Pancreas (tissue), 10 donors: ENCODE measurements around the gene MUC2. TPM values are rescaled to one million over a fixed set of nuclear protein-coding genes. Genes with fewer than 3 reads are reported as not detected.
A peak's percentile ranks its signal among the peaks of the same experiment; 100 is the strongest.

Source experiments
- ATAC-seq, 4 donors: fragments of 200-7000 bp; cut with Tn5 transposase; one replicate each; pipeline versions ENCODE4 v1.8.0 to v1.9.1; 2020; ENCODE audit warnings: mild to moderate bottlenecking in 4 of 4, moderate library complexity in 4 of 4
- DNase-seq, 6 donors: peaks; one replicate each; pipeline ENCODE4 v3.0.0-alpha.2; 2020
- FAIRE-seq: peaks from 2 replicates; lab custom pipeline; 2012; peaks lifted over from hg19 to GRCh38; lab: Jason Lieb, UNC
- H3K27ac ChIP-seq, 4 donors: fragments of 200-600 bp; sonication (generic); 1 replicate in 3 of 4; 2 replicates in 1 of 4; pipeline versions ENCODE4 v1.5.0 to v1.8.0; 2020
- H3K27me3 ChIP-seq, 4 donors: fragments of 200-600 bp; one replicate each; pipeline ENCODE4 v1.8.0; 2021
- H3K36me3 ChIP-seq, 3 donors: fragments of 200-600 bp; sonication (generic) in 1 of 3; one replicate each; pipeline versions ENCODE4 v1.5.0 to v1.8.0; 2020 to 2021
- H3K4me1 ChIP-seq, 3 donors: fragments of 200-600 bp; one replicate each; pipeline ENCODE4 v1.8.0; 2021
- H3K4me3 ChIP-seq, 4 donors: fragments of 200-600 bp; sonication (generic) in 2 of 4; one replicate each; pipeline versions ENCODE4 v1.5.0 to v1.8.0; 2020 to 2021
- H3K9me3 ChIP-seq, 4 donors: fragments of 200-600 bp; one replicate each; pipeline ENCODE4 v1.8.0; 2021
- WGBS, 2 donors: extraction: QIAGEN DNeasy Blood & Tissue Kit; methylation state at CpG; one replicate each; pipeline ENCODE4 v1.1.7; 2013; 5-methylcytosine and 5-hydroxymethylcytosine counted together
- intact Hi-C, 3 donors: fragments of 100-400 bp; cut with DNase I; formaldehyde crosslinking; loops; one replicate each; pipeline versions ENCODE4 v1.11.1 to v1.14.2; 2022
- polyA plus RNA-seq, 2 donors: library from polyadenylated mRNA; stranded (reverse); fragments of 200-250 nt; gene quantifications; one replicate each; pipeline ENCODE4 v1.2.3, GENCODE V29; 2013
- total RNA-seq, 6 donors: library from RNA; stranded (reverse); fragmentation: NEBNext Ultra II Directional in 4 of 6; extraction: Animal tissue kit (Norgen Biotek cat#: 25700) in 4 of 6; gene quantifications; one replicate each; pipeline versions ENCODE4 v1.2.1 to v1.2.4, GENCODE V29; 2021 to 2023
- TF ChIP-seq, protein P1 (sequence below), 4 donors: fragments of 200-600 bp; sonication (generic) in 3 of 4; IDR thresholded peaks; one replicate each; pipeline versions ENCODE4 v1.5.0 to v1.8.0; 2021; ENCODE audit warnings: antibody characterized with exemption in 4 of 4
- donor health status: healthy with polysubstance abuse.
- donor health status: DM: no; HTN: no; CAD: no; lungs with moderate emphysema.
- donor health status: DM: no; HTN: no; CAD: no.
- donor health status: control.
- donor health status: control.
- donor health status: Bipolar disorder and iron deficiency.
- donor health status: DM: yes; HTN: yes; CAD: no.
- donor health status: DM: no; HTN: no; CAD: no.
- donor health status: DM: no; HTN: no; CAD: no.
- donor health status: DM: yes; HTN: yes; CAD: no.

MUC2 gene
- total and polyA plus RNA-seq, 8 donors = 0.03 to 0.57 (median 0.04) TPM; not detected in 4

DNA sequence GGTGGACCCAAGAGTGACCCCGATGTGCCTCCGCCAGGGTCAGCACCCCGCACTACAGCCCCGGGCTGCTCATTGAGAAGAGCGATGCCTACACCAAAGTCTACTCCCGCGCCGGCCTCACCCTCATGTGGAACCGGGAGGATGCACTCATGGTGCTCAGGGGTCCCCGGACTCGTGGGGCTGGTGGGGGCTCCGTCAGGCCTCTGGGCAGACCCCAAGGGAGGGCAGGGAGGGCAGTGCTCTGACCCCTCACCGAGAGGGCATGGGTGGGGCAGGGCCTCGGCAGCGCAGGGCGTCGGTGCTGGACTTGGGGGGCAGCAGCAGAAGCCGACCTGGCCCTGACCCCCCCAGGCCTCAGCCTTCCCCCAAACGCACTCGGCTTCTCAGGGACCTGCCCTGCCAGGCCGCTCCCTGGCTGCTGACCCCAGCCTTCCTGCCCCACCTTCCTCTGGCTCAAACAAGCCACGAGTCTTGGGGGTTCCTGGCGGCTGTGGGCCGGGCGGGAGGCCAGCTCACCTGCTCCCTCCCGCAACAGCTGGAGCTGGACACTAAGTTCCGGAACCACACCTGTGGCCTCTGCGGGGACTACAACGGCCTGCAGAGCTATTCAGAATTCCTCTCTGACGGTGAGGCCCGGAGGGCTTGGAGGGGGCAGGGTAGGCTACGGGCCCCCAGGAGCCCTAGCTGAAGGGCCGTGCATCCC lies 2.9 kb downstream of the MUC2 start:
- no peak for FAIRE-seq

DNA sequence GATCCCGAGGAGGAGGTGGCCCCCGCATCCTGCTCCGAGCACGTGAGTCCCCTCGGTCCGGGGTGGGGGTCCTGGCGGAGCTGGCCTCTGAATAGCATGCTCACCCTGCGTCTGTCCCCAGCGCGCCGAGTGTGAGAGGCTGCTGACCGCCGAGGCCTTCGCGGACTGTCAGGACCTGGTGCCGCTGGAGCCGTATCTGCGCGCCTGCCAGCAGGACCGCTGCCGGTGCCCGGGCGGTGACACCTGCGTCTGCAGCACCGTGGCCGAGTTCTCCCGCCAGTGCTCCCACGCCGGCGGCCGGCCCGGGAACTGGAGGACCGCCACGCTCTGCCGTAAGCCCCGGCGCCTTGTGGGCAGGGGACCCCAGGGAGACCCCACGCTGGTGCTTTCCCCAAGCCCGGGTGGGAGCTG lies 3.5 kb downstream of the MUC2 start:
- no peak for FAIRE-seq
- Histone ChIP-seq H3K9me3 (no peaks in the 10 kb centered on the region), H3K27me3 (no peaks in the 10 kb centered on the region), H3K4me3 (no peak overlapping the region), H3K4me1 (peaks cover 0 to 7% (median 0%) of the 10 kb centered on the region in 3 donors), H3K36me3 (no peaks in the 10 kb centered on the region), H3K27ac (no peak overlapping the region)
- TF ChIP-seq, protein P1, sequence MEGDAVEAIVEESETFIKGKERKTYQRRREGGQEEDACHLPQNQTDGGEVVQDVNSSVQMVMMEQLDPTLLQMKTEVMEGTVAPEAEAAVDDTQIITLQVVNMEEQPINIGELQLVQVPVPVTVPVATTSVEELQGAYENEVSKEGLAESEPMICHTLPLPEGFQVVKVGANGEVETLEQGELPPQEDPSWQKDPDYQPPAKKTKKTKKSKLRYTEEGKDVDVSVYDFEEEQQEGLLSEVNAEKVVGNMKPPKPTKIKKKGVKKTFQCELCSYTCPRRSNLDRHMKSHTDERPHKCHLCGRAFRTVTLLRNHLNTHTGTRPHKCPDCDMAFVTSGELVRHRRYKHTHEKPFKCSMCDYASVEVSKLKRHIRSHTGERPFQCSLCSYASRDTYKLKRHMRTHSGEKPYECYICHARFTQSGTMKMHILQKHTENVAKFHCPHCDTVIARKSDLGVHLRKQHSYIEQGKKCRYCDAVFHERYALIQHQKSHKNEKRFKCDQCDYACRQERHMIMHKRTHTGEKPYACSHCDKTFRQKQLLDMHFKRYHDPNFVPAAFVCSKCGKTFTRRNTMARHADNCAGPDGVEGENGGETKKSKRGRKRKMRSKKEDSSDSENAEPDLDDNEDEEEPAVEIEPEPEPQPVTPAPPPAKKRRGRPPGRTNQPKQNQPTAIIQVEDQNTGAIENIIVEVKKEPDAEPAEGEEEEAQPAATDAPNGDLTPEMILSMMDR (IDR thresholded peaks at IDR 0.05) = no peak
- intact Hi-C loops = no loop called here
- DNase-seq = peak in 4 of 6 donors; percentile 12 to 74 (median 40)
- ATAC-seq = no peak
- 78 to 82% methylated on average over 36 to 39 of the region's 39 CpGs for WGBS, 2 donors

More for the DNA sequence above, 2.9 kb downstream of the MUC2 start:
- 58 to 68% methylated on average over 27 to 33 of the region's 33 CpGs for WGBS, 2 donors
- H3K27ac ChIP-seq = no peak overlapping the region
- no peaks in the 10 kb centered on the region for H3K36me3 ChIP-seq
- no peak for ATAC-seq
- H3K27me3 ChIP-seq = no peaks in the 10 kb centered on the region
- peaks cover 0 to 10% (median 0%) of the 10 kb centered on the region in 3 donors for H3K4me1 ChIP-seq
- peak in 2 of 6 donors; percentile 26 to 74 for DNase-seq
- TF ChIP-seq, protein P1 (IDR thresholded peaks at IDR 0.05) = no peak
- intact Hi-C loops = no loop called here
- no peaks in the 10 kb centered on the region for H3K9me3 ChIP-seq
- no peak overlapping the region for H3K4me3 ChIP-seq

DNA sequence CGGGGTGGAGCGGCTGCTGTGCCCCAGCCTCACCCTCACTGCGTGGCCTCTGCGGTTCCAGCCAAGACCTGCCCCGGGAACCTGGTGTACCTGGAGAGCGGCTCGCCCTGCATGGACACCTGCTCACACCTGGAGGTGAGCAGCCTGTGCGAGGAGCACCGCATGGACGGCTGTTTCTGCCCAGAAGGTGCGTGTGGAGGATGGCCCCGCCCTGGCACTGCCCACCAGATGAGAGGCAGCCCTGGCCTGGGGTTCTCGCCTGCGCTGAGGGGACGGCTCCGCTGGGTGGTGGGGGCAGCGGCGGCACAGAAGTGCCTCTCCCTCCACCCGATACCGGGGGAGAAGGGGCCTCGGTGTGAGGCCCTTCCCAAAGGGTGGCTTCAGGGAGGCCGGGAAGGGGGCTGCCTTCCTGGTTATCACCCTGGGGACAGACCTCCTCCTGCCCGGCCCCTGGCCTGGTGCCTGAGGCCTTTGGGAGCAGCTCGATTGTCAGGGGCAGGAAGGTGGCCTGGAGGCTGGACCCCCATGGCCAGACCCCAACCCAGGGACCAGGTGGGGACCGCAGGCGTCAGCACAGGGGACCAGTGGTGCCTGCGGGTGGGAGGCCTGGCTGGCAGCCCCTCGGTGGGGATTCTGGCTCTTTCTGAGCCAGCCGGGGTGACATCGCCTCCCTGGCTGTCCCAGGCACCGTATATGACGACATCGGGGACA lies 7.1 kb downstream of the MUC2 start:
- ATAC-seq (no peak), FAIRE-seq (no peak), DNase-seq (peak in 2 of 6 donors; percentile 20 to 73)
- Histone ChIP-seq H3K27ac (no peak overlapping the region), H3K4me1 (no peaks in the 10 kb centered on the region), H3K9me3 (no peaks in the 10 kb centered on the region), H3K36me3 (no peaks in the 10 kb centered on the region), H3K4me3 (no peak overlapping the region), H3K27me3 (no peaks in the 10 kb centered on the region)
- intact Hi-C loops = no loop called here
- WGBS, 2 donors = 68 to 77% methylated on average over 33 of the region's 33 CpGs
- TF ChIP-seq, protein P1 (IDR thresholded peaks at IDR 0.05) = no peak

DNA sequence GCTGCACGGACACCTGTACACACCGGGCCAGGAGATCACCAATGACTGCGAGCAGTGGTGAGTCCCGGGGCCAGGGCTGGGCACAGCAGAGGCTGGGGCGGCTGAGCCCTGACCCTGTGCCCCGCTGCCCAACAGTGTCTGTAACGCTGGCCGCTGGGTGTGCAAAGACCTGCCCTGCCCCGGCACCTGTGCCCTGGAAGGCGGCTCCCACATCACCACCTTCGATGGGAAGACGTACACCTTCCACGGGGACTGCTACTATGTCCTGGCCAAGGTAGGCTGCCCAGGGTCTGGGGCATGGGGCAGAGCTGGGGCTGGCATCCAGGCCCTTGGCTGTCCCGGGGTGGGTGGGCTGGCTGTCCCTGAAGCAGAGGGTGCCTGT lies 7.7 kb downstream of the MUC2 start:
- FAIRE-seq (no peak), DNase-seq (peak in 1 of 6 donors; percentile 70), ATAC-seq (no peak)
- intact Hi-C loops = no loop called here
- Histone ChIP-seq H3K27ac (no peak overlapping the region), H3K4me3 (no peak overlapping the region), H3K9me3 (no peaks in the 10 kb centered on the region), H3K36me3 (no peaks in the 10 kb centered on the region), H3K4me1 (no peaks in the 10 kb centered on the region), H3K27me3 (no peaks in the 10 kb centered on the region)
- TF ChIP-seq, protein P1 (IDR thresholded peaks at IDR 0.05) = no peak
- WGBS, 2 donors = 62 to 78% methylated on average over 14 of the region's 14 CpGs
